Adrenal gland (tissue), 5 donors: ENCODE data around the gene TULP3.

ENCODE experiments used
- POLR2A ChIP-seq, 2 donors: fragments of 450-650 bp; IDR thresholded peaks; one replicate each; pipeline ENCODE4 v1.6.1; 2017; ENCODE audit warnings: antibody characterized with exemption in 2 of 2, mild to moderate bottlenecking in 2 of 2, moderate library complexity in 1 of 2
- TF ChIP-seq, protein P1 (sequence below), 6 experiments: fragments of 450-650 bp in 4 of 6; fragments of 200-600 bp in 2 of 6; sonication (generic) in 1 of 6; IDR thresholded peaks; 1 replicate in 5 of 6; 2 replicates in 1 of 6; pipeline versions ENCODE4 v1.5.1 to v1.8.0; 2016 to 2021; ENCODE audit warnings: antibody characterized with exemption in 6 of 6, mild to moderate bottlenecking in 2 of 6, moderate library complexity in 1 of 6
- donor health status: DM: no; HTN: no; CAD: no.

DNA sequence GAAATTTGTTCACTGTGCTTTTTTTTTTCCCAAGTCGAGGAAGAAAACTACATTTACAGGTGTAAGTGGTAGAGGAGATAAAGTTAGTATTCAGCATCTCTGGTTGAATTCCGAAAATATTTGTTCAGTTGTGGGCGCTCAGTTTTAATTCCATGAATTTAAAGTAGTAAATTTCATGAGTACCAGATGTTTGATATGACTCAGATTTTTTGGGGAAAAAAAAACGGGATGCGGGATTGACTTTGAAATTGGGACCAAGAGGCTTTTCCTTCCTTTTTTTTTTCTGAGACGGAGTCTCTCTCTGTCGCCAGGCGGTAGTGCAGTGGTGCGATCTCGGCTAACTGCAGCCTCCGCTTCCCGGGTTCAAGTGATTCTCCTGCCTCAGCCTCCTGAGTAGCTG, 1.6 kb downstream of the TULP3 start:
- TF ChIP-seq, protein P1, sequence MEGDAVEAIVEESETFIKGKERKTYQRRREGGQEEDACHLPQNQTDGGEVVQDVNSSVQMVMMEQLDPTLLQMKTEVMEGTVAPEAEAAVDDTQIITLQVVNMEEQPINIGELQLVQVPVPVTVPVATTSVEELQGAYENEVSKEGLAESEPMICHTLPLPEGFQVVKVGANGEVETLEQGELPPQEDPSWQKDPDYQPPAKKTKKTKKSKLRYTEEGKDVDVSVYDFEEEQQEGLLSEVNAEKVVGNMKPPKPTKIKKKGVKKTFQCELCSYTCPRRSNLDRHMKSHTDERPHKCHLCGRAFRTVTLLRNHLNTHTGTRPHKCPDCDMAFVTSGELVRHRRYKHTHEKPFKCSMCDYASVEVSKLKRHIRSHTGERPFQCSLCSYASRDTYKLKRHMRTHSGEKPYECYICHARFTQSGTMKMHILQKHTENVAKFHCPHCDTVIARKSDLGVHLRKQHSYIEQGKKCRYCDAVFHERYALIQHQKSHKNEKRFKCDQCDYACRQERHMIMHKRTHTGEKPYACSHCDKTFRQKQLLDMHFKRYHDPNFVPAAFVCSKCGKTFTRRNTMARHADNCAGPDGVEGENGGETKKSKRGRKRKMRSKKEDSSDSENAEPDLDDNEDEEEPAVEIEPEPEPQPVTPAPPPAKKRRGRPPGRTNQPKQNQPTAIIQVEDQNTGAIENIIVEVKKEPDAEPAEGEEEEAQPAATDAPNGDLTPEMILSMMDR (IDR thresholded peaks at IDR 0.05), result no peak
- TF ChIP-seq POLR2A (IDR thresholded peaks at IDR 0.05), result no peak
